Activated T-cell treated with anti-CD3 and anti-CD28 coated beads for 1 hour (primary cell): ENCODE measurements around the gene INTS12.

Experiments
- DNase-seq: peaks from one replicate; pipeline ENCODE4 v3.0.0-alpha.2; 2020; ENCODE audit warnings: low read depth

Gene INTS12

GRCh38 chr4:105683038-105683437, 25.5 kb downstream of the INTS12 start:
- no peak for DNase-seq

GRCh38 chr4:105679186-105679585, 29.3 kb downstream of the INTS12 start:
- DNase-seq, result no peak

GRCh38 chr4:105677709-105678108, 30.8 kb downstream of the INTS12 start:
- DNase-seq, result no peak

GRCh38 chr4:105674011-105674410, 34.5 kb downstream of the INTS12 start:
- DNase-seq, result no peak

GRCh38 chr4:105671301-105671700, 37.2 kb downstream of the INTS12 start:
- no peak for DNase-seq

- no peak for DNase-seq
Measured at GRCh38 chr4:105670684-105671083, 37.8 kb downstream of the INTS12 start.

- DNase-seq, result no peak
Measured at GRCh38 chr4:105666693-105667092, 41.8 kb downstream of the INTS12 start.

GRCh38 chr4:105662935-105663675, 45.4 kb downstream of the INTS12 start:
- no peak for DNase-seq

GRCh38 chr4:105661028-105661427, 47.5 kb downstream of the INTS12 start:
- no peak for DNase-seq

GRCh38 chr4:105659190-105659589, 49.3 kb downstream of the INTS12 start:
- no peak for DNase-seq

- DNase-seq, result no peak
Measured at GRCh38 chr4:105657117-105657765, 51.2 kb downstream of the INTS12 start.

- no peak for DNase-seq
Measured at GRCh38 chr4:105652286-105652888, 56.1 kb downstream of the INTS12 start.

- no peak for DNase-seq
Measured at GRCh38 chr4:105651884-105652283, 56.6 kb downstream of the INTS12 start.

GRCh38 chr4:105650190-105650589, 58.3 kb downstream of the INTS12 start:
- DNase-seq, result no peak

- no peak for DNase-seq
Measured at GRCh38 chr4:105645440-105645839, 63.0 kb downstream of the INTS12 start.

GRCh38 chr4:105644257-105644656, 64.2 kb downstream of the INTS12 start:
- DNase-seq, result no peak

- DNase-seq, result no peak
Measured at GRCh38 chr4:105641845-105642244, 66.6 kb downstream of the INTS12 start.

- DNase-seq, result no peak
Measured at GRCh38 chr4:105637408-105638176, 70.9 kb downstream of the INTS12 start.

GRCh38 chr4:105634402-105635080, 73.9 kb downstream of the INTS12 start:
- no peak for DNase-seq

- no peak for DNase-seq
Measured at GRCh38 chr4:105633241-105633640, 75.2 kb downstream of the INTS12 start.
